KMS-11 (cell line): ENCODE data around the gene FBXO8.

ENCODE experiments used
- H2AFZ ChIP-seq: fragments of 200-600 bp; sonication (generic); 2 replicates; pipeline ENCODE4 v1.6.1; 2016; ENCODE audit warnings: antibody characterized with exemption, mixed run types, low read depth
- H3K27ac ChIP-seq: fragments of 200-600 bp; sonication (generic); 2 replicates; pipeline ENCODE4 v1.6.1; 2016; ENCODE audit warnings: mild to moderate bottlenecking, mixed run types
- H3K27me3 ChIP-seq: fragments of 200-600 bp; sonication (generic); 2 replicates; pipeline ENCODE4 v1.6.1; 2017; ENCODE audit warnings: mild to moderate bottlenecking, low read depth, mixed run types, moderate library complexity; ENCODE audit not compliant: insufficient read depth
- H3K36me3 ChIP-seq: fragments of 200-600 bp; sonication (generic); 2 replicates; pipeline ENCODE4 v1.6.1; 2017; ENCODE audit warnings: mild to moderate bottlenecking, mixed run types; ENCODE audit not compliant: insufficient read depth
- H3K4me1 ChIP-seq: fragments of 200-600 bp; sonication (generic); 2 replicates; pipeline ENCODE4 v1.6.1; 2016; ENCODE audit warnings: mild to moderate bottlenecking, low read depth, mixed run types; ENCODE audit not compliant: poor library complexity, severe bottlenecking
- H3K4me2 ChIP-seq: fragments of 200-600 bp; sonication (generic); 2 replicates; pipeline ENCODE4 v1.7.0; 2016; ENCODE audit warnings: mild to moderate bottlenecking, mixed run types
- H3K4me3 ChIP-seq: fragments of 200-600 bp; sonication (generic); IDR thresholded peaks from 2 replicates; pipeline ENCODE4 v1.6.1; 2017; ENCODE audit warnings: low read depth, low read length, mixed read lengths; ENCODE audit not compliant: insufficient read depth
- H3K79me2 ChIP-seq: fragments of 200-600 bp; sonication (generic); 2 replicates; pipeline ENCODE4 v1.6.1; 2016; ENCODE audit warnings: low read depth, mixed run types; ENCODE audit not compliant: insufficient read depth
- H3K9ac ChIP-seq: fragments of 200-600 bp; sonication (generic); 2 replicates; pipeline ENCODE4 v1.6.1; 2016; ENCODE audit warnings: mild to moderate bottlenecking, mixed run types
- H4K20me1 ChIP-seq: fragments of 200-600 bp; sonication (generic); 2 replicates; pipeline ENCODE4 v1.6.1; 2016; ENCODE audit warnings: mild to moderate bottlenecking, mixed run types; ENCODE audit not compliant: insufficient read depth
- CTCF ChIP-seq: fragments of 200-600 bp; sonication (generic); conservative IDR thresholded peaks from 2 replicates; pipeline ENCODE4 v1.6.1; 2017; ENCODE audit warnings: low read depth, mild to moderate bottlenecking, antibody characterized with exemption, low read length, moderate library complexity, mixed read lengths

Gene FBXO8

DNA sequence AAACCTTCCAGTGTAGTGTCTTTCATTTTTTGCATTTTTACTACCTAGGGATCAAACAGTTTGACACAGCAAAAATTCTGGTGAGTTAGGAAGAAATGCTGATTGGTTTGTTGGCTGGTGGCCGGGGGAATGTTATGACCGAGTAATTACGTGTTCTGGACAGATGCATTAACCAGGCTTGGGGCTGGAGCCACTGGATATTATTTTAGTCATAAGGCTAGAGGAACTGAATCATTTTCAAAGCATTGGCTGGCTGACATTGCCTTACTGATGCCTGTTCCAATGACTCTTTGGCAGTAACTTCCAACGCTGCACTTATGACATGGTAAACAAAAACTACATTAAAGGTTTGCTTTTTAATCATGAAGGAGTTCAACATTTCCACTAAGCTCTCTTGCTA is 84.6 kb downstream of the FBXO8 start:
- TF ChIP-seq CTCF: no peak
- Histone ChIP-seq H3K36me3 (no peaks in the 10 kb centered on the region), H3K4me1 (no peaks in the 10 kb centered on the region), H3K27me3 (no peaks in the 10 kb centered on the region), H3K4me3 (no peak overlapping the region), H3K79me2 (no peaks in the 10 kb centered on the region), H3K9ac (no peak overlapping the region), H3K4me2 (no peak overlapping the region), H3K27ac (no peak overlapping the region), H2AFZ (no peak overlapping the region), H4K20me1 (no peaks in the 10 kb centered on the region)

DNA sequence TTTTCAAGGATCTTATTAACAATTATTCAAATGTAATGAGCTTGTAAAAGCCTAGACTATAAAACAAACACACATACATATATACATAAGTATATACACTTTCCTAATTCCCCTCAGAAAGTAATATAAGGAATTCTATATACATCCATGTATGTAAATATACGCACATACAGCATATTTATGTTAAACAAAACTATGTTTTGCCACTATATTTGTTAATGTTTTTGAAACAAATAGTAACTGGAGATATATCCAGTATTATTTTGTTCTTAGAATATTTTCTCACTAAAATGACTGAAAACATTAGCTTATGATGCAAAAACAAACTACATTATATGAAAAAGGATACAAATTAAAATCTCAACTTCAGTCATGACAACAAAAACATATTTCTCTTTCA is 85.1 kb downstream of the FBXO8 start:
- TF ChIP-seq CTCF: no peak
- no peak overlapping the region for H2AFZ ChIP-seq

GRCh38 chr4:174193438-174194374 is 89.8 kb downstream of the FBXO8 start:
- Histone ChIP-seq H3K36me3 (no peaks in the 10 kb centered on the region), H3K4me2 (no peak overlapping the region), H2AFZ (no peak overlapping the region), H3K9ac (no peak overlapping the region), H3K4me3 (no peak overlapping the region), H4K20me1 (no peaks in the 10 kb centered on the region), H3K27me3 (no peaks in the 10 kb centered on the region), H3K4me1 (no peaks in the 10 kb centered on the region), H3K79me2 (no peaks in the 10 kb centered on the region), H3K27ac (no peak overlapping the region)
- no peak for TF ChIP-seq CTCF

More for the DNA sequence above, 85.1 kb downstream of the FBXO8 start:
- Histone ChIP-seq H3K4me2 (no peak overlapping the region), H3K36me3 (no peaks in the 10 kb centered on the region), H3K9ac (no peak overlapping the region), H3K27me3 (no peaks in the 10 kb centered on the region), H3K27ac (no peak overlapping the region), H3K4me1 (no peaks in the 10 kb centered on the region), H3K4me3 (no peak overlapping the region), H4K20me1 (no peaks in the 10 kb centered on the region), H3K79me2 (no peaks in the 10 kb centered on the region)

DNA sequence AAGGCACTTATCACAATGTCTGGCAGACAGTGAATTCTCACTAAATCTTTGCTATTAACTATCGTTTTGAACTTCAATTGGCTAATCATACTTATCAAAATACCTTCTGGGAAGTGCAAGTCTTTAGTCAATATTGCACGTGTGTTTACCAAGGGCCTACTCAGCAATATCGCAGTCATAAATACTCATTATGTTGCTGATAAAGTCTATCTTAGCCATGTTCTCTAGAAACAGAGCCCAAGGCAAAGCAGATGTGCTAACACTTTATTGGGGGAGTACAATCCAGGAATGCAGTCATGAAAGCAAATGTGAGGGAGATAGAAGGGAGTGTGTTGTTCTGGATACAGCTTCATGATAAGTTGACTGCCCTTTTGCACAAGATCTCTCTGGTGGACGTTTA is 90.5 kb downstream of the FBXO8 start:
- Histone ChIP-seq H2AFZ (no peak overlapping the region), H3K27me3 (no peaks in the 10 kb centered on the region), H3K4me1 (no peaks in the 10 kb centered on the region), H3K9ac (no peak overlapping the region), H3K79me2 (no peaks in the 10 kb centered on the region), H4K20me1 (no peaks in the 10 kb centered on the region), H3K27ac (no peak overlapping the region), H3K36me3 (no peaks in the 10 kb centered on the region), H3K4me3 (no peak overlapping the region), H3K4me2 (no peak overlapping the region)
- no peak for TF ChIP-seq CTCF
